ENCODE results near the gene CAMKK2.

- TF ChIP-seq EZH2phosphoT487 (IDR thresholded peaks at IDR 0.05; ENCODE audit: insufficient read depth, low read depth) (no peak), EZH2 (IDR thresholded peaks at IDR 0.05; ENCODE audit: insufficient read depth, poor library complexity, severe bottlenecking) (no peak)
Observed at GRCh38 chr12:121196902-121197301, 99.6 kb downstream of the CAMKK2 start.
